ENCODE measurements around the gene BST2. TPM values are rescaled to one million over a fixed set of nuclear protein-coding genes. Genes with fewer than 3 reads are reported as not detected.

BST2 gene
- total RNA-seq, 4 donors from 2014 or later, result 25.3 to 59.7 (median 51.0) TPM

DNA sequence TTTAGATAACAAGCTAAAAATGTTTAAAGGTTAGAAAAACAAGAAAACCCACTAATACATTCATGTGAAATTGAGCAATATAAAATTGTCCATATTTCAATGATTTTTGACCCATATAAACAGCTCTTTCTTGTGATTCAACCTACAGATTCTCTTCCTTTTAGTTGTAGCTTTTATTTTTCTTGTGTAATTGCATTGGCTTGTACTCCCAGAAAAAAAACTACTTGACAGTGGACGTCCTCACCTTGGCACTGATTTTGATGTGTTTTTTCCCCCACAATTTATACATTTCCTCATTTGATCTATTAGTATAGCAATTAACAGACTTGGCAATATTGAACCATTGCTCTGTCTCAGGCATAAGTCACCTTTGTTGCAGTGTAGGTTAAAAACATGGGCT is 16.1 kb downstream of the BST2 start:
- Histone ChIP-seq H3K9me3 (peaks cover 0 to 11% (median 9%) of the 10 kb centered on the region in 4 donors), H3K27ac (replicated peaks in 1 of 4) (no peak overlapping the region), H3K4me3 (no peak overlapping the region), H3K36me3 (no peaks in the 10 kb centered on the region), H3K27me3 (peaks cover 0 to 66% (median 25%) of the 10 kb centered on the region in 4 donors), H3K4me1 (peaks cover 8 to 31% (median 28%) of the 10 kb centered on the region in 4 donors)
- WGBS, result 47% methylated on average over 1 of the region's 1 CpG
- TF ChIP-seq POLR2A (IDR thresholded peaks at IDR 0.05; ENCODE audit: low read depth) (no peak), EP300 (IDR thresholded peaks at IDR 0.05) (no peak)
- DNase-seq (ENCODE audit: extremely low spot score), result no peak
- intact Hi-C loops (cut with DNase I), result no loop called here

DNA sequence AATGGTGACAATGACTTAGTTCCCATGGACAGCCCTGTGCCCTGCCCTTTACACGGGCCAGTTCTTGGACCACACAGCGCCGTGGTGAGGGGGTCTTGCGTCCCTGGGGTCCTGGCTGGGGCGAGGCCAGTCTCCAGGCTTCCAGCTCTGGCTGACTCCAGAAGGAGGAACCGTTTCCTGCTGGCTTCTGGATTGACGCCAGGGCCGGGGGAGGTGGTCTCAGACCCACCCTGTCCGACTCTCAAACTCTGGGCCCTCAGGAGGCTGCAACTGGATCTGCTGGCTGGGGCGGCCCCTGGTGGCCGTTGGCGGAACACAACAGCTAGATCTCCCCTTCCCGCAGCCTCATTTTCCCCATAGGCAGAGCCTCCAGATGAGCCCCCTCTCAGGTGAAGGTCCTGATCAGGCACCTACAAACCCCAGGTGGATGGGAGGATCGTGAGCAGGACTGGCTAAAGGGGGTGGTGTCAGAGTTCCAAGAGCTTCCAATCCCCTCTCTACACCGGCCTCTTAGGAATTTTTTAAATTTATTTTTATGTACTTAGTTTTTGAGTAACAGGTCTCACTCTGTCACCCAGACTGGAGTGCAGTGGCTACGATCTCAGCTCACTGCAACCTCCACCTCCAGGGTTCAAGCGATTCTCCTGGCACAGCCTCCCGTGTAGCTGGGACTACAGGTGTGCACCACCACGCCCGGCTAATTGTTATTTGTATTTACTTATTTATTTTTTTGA is 19.4 kb downstream of the BST2 start:
- TF ChIP-seq EP300 (IDR thresholded peaks at IDR 0.05), result no peak
- TF ChIP-seq POLR2A (IDR thresholded peaks at IDR 0.05; ENCODE audit: low read depth), result no peak
- no peak for TF ChIP-seq POLR2AphosphoS5 (IDR thresholded peaks at IDR 0.05)
- TF ChIP-seq, protein P1, sequence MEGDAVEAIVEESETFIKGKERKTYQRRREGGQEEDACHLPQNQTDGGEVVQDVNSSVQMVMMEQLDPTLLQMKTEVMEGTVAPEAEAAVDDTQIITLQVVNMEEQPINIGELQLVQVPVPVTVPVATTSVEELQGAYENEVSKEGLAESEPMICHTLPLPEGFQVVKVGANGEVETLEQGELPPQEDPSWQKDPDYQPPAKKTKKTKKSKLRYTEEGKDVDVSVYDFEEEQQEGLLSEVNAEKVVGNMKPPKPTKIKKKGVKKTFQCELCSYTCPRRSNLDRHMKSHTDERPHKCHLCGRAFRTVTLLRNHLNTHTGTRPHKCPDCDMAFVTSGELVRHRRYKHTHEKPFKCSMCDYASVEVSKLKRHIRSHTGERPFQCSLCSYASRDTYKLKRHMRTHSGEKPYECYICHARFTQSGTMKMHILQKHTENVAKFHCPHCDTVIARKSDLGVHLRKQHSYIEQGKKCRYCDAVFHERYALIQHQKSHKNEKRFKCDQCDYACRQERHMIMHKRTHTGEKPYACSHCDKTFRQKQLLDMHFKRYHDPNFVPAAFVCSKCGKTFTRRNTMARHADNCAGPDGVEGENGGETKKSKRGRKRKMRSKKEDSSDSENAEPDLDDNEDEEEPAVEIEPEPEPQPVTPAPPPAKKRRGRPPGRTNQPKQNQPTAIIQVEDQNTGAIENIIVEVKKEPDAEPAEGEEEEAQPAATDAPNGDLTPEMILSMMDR (IDR thresholded peaks at IDR 0.05), result peak; percentile 78 to 89 (median 84)
- peaks cover 0 to 34% (median 5%) of the 10 kb centered on the region in 4 donors for H3K27me3 ChIP-seq
- H3K27ac ChIP-seq (replicated peaks in 1 of 4), result no peak overlapping the region
- intact Hi-C loops (cut with DNase I), result loop anchor here (2.0 kb wide), 1 partner anchor 39 kb away; no protein-coding TSS in a partner anchor
- WGBS, result 59% methylated on average over 8 of the region's 20 CpGs
- no peak overlapping the region for H3K4me3 ChIP-seq
- peaks cover 0 to 11% (median 9%) of the 10 kb centered on the region in 4 donors for H3K9me3 ChIP-seq
- DNase-seq (ENCODE audit: extremely low spot score), result no peak
- H3K4me1 ChIP-seq, result peaks cover 4 to 22% (median 16%) of the 10 kb centered on the region in 4 donors
- no peaks in the 10 kb centered on the region for H3K36me3 ChIP-seq

DNA sequence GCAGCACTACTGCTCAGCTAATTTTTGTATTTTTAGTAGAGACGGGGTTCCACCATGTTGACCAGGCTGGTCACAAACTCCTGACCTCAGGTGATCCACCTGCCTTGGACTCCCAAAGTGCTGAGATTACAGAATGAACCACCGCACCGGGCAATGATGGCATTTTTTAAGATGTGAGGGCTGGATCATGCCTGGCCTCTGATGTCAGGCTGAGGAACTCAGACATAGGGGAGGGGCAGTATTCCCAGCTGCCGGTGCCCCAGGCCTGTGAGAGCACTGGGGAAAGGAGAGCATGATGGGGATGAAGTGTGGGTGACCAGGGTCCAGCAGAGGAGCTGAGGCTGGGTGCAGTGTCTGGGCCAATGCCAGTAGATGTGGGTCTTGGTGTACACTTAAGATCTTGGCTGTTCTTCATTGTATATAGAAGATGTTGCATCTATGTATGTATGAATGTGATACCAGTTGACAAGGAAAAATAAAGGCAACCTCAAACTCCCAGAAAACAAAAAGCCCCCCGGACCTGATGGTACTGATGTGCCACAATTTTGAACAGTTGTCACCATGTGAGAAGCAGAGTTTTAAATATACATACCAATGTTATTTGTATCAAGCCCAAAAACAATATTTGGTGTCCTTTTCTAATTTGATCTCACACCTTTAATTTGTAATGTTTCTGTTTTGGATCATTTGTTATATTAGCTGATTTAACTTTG is 24.8 kb downstream of the BST2 start:
- peaks cover 0 to 25% (median 0%) of the 10 kb centered on the region in 4 donors for H3K27me3 ChIP-seq
- DNase-seq (ENCODE audit: extremely low spot score), result no peak
- 91% methylated on average over 5 of the region's 5 CpGs for WGBS
- no peak overlapping the region for H3K27ac ChIP-seq (replicated peaks in 1 of 4)
- H3K36me3 ChIP-seq, result no peaks in the 10 kb centered on the region
- H3K4me1 ChIP-seq, result peaks cover 6 to 16% (median 10%) of the 10 kb centered on the region in 4 donors
- H3K9me3 ChIP-seq, result no peaks in the 10 kb centered on the region
- intact Hi-C loops (cut with DNase I), result no loop called here
- H3K4me3 ChIP-seq, result no peak overlapping the region
- TF ChIP-seq POLR2A (IDR thresholded peaks at IDR 0.05; ENCODE audit: low read depth) (no peak), EP300 (IDR thresholded peaks at IDR 0.05) (no peak), POLR2AphosphoS5 (IDR thresholded peaks at IDR 0.05) (no peak)
- TF ChIP-seq, protein P1 (IDR thresholded peaks at IDR 0.05), result no peak

DNA sequence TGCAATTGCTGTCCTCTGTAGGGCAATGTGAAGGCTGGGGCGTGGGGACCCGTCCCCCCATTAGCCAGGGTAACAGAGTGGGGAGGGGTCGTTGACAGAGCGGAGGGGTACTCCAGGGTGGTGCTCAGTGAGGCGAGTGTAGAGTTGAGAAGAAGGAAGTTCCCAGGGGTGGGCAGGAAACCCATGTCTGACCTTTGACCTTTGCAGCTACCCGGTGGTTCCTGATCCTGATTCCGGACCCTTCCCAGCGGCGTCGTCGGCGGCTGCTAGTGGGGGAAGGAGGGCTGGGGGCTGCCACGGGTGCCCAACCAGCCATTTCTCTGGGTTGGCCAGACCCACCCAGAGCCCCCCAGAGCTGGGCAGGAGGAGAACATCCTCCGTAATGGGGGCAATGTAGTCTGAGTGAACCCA is 26.2 kb downstream of the BST2 start:
- H3K36me3 ChIP-seq, result no peaks in the 10 kb centered on the region
- TF ChIP-seq EP300 (IDR thresholded peaks at IDR 0.05) (no peak), POLR2AphosphoS5 (IDR thresholded peaks at IDR 0.05) (no peak), POLR2A (IDR thresholded peaks at IDR 0.05; ENCODE audit: low read depth) (no peak)
- TF ChIP-seq, protein P1 (IDR thresholded peaks at IDR 0.05), result no peak
- no peak overlapping the region for H3K4me3 ChIP-seq
- peaks cover 0 to 22% (median 0%) of the 10 kb centered on the region in 4 donors for H3K27me3 ChIP-seq
- DNase-seq (ENCODE audit: extremely low spot score), result no peak
- H3K27ac ChIP-seq (replicated peaks in 1 of 4), result no peak overlapping the region
- 37% methylated on average over 14 of the region's 14 CpGs for WGBS
- intact Hi-C loops (cut with DNase I), result no loop called here
- H3K4me1 ChIP-seq, result peaks cover 6 to 16% (median 9%) of the 10 kb centered on the region in 4 donors
- H3K9me3 ChIP-seq, result no peaks in the 10 kb centered on the region

DNA sequence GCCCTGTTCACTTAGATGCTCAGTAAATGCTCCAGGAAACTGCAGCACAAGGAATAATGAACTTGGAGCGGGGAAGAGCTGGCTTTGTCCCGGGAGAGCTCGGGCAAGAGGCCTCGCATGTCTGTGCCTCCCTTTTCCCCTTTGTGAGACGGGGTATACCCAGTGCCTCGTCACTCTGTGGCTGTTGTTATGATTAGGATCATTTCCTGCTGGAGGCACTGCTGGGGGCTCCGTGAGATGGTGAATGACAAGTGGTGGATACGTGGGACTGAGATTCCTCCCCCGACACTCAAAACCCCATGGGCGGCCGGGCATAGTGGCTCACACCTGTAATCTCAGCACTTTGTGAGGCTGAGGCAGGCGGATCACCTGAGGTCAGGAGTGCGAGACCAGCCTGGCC is 27.2 kb downstream of the BST2 start:
- no peak overlapping the region for H3K27ac ChIP-seq (replicated peaks in 1 of 4)
- 76% methylated on average over 7 of the region's 13 CpGs for WGBS
- intact Hi-C loops (cut with DNase I), result no loop called here

More for the DNA sequence above, 27.2 kb downstream of the BST2 start:
- TF ChIP-seq, protein P1 (IDR thresholded peaks at IDR 0.05), result no peak
- TF ChIP-seq POLR2A (IDR thresholded peaks at IDR 0.05; ENCODE audit: low read depth) (no peak), POLR2AphosphoS5 (IDR thresholded peaks at IDR 0.05) (no peak), EP300 (IDR thresholded peaks at IDR 0.05) (no peak)
- H3K4me3 ChIP-seq, result no peak overlapping the region
- H3K27me3 ChIP-seq, result peaks cover 0 to 22% (median 0%) of the 10 kb centered on the region in 4 donors
- no peaks in the 10 kb centered on the region for H3K36me3 ChIP-seq
- H3K4me1 ChIP-seq, result peaks cover 6 to 15% (median 9%) of the 10 kb centered on the region in 4 donors
- H3K9me3 ChIP-seq, result no peaks in the 10 kb centered on the region
- DNase-seq (ENCODE audit: extremely low spot score), result no peak
